ENCODE results near the gene CCDC192.

Gene CCDC192

DNA sequence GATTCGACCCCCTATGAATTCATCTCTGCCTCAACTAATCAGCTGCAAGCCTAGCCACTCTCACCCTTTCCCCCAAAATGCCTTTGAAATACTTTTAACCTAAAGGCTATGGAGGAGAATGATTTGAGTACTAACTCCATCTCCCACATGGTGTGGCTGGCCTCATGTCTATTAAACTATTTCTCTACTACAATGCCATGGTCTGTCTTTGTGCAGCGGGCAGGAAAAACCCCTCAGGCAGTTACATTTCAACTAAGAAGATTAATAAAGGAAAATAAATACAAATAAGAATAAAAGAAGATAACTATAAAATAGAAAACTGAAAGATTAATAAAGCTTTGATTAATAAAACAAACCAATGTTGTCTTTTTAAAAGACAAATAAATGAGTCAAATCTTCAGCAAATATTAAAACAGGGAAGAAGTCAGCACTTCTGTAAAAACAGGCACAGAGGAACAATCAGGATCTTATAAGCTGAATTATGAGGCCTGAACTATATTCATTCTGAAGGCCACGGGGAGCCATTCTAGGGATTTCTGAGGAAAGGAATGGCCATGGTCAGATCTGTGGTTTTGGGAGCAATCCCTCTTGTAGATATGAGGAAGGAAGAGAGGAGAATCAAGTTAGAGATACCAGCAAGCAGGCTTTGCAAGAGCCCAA is 264.3 kb downstream of the CCDC192 start:
- no peak for DNase-seq (ENCODE audit: low read depth)
- TF ChIP-seq, protein P1, sequence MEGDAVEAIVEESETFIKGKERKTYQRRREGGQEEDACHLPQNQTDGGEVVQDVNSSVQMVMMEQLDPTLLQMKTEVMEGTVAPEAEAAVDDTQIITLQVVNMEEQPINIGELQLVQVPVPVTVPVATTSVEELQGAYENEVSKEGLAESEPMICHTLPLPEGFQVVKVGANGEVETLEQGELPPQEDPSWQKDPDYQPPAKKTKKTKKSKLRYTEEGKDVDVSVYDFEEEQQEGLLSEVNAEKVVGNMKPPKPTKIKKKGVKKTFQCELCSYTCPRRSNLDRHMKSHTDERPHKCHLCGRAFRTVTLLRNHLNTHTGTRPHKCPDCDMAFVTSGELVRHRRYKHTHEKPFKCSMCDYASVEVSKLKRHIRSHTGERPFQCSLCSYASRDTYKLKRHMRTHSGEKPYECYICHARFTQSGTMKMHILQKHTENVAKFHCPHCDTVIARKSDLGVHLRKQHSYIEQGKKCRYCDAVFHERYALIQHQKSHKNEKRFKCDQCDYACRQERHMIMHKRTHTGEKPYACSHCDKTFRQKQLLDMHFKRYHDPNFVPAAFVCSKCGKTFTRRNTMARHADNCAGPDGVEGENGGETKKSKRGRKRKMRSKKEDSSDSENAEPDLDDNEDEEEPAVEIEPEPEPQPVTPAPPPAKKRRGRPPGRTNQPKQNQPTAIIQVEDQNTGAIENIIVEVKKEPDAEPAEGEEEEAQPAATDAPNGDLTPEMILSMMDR (IDR thresholded peaks at IDR 0.05; ENCODE audit: control insufficient read depth, insufficient read depth, low read depth, low read length, missing control alignments), result no peak
- H3K4me3 ChIP-seq (ENCODE audit: control insufficient read depth, low read depth, low read length), result no peak overlapping the region

DNA sequence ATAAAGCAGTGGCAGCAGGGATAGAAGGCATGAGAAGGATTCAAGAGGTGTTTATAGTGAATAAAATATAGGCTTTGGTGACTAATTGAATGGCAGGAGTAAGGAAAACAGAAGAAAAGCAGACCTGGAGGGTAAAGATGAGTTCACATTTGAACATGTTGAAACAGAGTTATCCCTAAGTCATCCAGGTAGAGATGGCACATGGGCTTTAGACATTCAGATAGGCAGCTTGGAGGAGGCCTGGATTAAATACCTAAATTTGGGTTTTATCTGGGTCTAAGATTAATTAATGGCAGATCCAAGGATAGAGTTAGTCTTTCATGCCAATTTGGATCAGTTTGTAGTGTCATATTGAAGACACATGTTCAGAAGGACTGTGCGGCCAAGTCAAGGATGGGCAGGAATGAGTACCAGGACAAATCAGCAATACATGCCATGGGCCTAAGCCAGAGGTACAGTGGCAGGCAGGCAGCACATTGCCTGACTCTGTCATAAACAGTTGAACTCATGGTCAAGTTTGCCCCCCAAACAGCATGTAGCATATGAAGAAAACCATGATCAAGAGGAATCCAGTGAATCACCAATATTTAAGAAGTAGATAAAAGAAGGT is 264.9 kb downstream of the CCDC192 start:
- TF ChIP-seq, protein P1 (IDR thresholded peaks at IDR 0.05; ENCODE audit: control insufficient read depth, insufficient read depth, low read depth, low read length, missing control alignments), result no peak
- no peak for DNase-seq (ENCODE audit: low read depth)
- no peak overlapping the region for H3K4me3 ChIP-seq (ENCODE audit: control insufficient read depth, low read depth, low read length)

DNA sequence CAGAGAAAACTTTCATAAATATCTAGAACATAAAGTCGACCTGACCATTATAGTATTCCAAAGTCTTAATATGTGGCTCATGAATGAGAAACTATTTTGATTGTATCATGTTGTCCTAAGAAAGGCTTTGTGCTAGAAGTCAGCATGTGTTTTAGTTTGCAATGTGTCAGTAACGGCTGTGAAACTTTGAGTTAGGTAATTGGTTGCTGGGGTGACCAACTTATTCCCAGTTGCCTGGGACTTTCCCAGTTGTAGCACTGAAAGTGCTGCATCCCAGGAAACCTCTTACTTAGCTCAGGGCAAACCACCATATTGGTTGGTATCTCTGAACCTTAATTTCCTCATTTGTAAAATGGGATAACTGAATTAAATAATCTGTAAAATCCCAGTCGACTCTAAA is 265.8 kb downstream of the CCDC192 start:
- no peak overlapping the region for H3K4me3 ChIP-seq (ENCODE audit: control insufficient read depth, low read depth, low read length)
- TF ChIP-seq, protein P1 (IDR thresholded peaks at IDR 0.05; ENCODE audit: control insufficient read depth, insufficient read depth, low read depth, low read length, missing control alignments), result no peak
- DNase-seq (ENCODE audit: low read depth), result no peak

DNA sequence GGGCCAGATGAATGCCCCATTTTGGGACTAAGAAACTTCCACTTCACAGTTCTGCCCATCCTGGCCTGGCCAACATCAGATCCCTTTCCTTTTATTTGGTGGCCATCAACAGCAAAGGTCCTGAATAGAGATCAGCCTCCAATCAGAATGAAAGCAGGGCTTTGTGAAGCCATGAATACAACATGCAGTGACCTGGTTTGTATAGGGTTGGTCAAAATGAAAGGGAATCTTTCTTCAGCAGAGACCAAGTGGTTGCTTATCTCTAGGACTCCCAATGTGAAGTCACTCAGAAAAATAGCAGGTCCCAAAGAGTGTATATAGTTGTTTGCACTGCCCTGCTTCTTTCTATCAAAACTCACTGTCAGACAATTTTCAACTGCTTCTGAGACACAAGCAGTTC is 266.5 kb downstream of the CCDC192 start:
- H3K4me3 ChIP-seq (ENCODE audit: control insufficient read depth, low read depth, low read length), result no peak overlapping the region

GRCh38 chr5:127970081-127970480 is 266.9 kb downstream of the CCDC192 start:
- TF ChIP-seq, protein P1 (IDR thresholded peaks at IDR 0.05; ENCODE audit: control insufficient read depth, insufficient read depth, low read depth, low read length, missing control alignments), result no peak
- DNase-seq (ENCODE audit: low read depth), result no peak
- H3K4me3 ChIP-seq (ENCODE audit: control insufficient read depth, low read depth, low read length), result no peak overlapping the region

More for the DNA sequence above, 266.5 kb downstream of the CCDC192 start:
- TF ChIP-seq, protein P1 (IDR thresholded peaks at IDR 0.05; ENCODE audit: control insufficient read depth, insufficient read depth, low read depth, low read length, missing control alignments), result no peak
- no peak for DNase-seq (ENCODE audit: low read depth)

GRCh38 chr5:127970854-127971425 is 267.7 kb downstream of the CCDC192 start:
- TF ChIP-seq, protein P1 (IDR thresholded peaks at IDR 0.05; ENCODE audit: control insufficient read depth, insufficient read depth, low read depth, low read length, missing control alignments), result no peak
- DNase-seq (ENCODE audit: low read depth), result no peak
- no peak overlapping the region for H3K4me3 ChIP-seq (ENCODE audit: control insufficient read depth, low read depth, low read length)
